Measurements from ENCODE around the gene BNIP5.

Gene BNIP5

DNA sequence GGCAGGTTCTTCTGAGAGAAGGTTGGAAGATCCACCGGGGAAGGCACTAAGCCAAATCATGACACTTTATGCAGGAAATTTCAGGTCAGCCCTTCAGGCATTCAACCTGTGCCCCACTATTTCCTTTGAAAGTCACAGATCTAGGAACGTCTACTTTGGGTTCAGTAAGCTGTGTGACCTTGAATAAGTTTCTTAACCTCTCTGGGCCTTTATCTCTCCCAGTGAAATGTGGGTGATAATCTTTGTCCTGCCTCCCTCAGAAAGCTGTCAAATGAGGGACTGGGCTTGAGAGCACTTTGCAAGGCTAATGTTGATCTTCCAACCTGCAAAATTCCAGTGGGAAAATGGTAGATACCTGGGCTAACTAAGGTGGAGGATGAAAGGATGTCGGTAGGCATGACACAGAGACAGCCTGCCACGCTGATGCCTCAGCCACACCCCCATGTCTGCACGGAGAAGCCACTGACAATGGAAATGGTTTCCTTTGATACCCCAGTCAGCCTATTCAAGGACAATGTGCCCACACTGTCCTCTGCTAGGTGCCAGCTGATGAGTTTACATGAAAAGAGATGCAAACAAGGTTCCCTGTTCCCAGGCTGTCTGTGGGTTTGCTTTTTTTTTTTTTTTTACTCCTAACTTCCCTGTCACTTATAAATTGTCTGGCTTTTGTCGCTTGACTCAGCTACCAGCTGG, 9.3 kb downstream of the BNIP5 start:
- intact Hi-C loops (cut with DNase I): no loop called here
- DNase-seq: peak in 2 of 10 donors; percentile 27 to 82

DNA sequence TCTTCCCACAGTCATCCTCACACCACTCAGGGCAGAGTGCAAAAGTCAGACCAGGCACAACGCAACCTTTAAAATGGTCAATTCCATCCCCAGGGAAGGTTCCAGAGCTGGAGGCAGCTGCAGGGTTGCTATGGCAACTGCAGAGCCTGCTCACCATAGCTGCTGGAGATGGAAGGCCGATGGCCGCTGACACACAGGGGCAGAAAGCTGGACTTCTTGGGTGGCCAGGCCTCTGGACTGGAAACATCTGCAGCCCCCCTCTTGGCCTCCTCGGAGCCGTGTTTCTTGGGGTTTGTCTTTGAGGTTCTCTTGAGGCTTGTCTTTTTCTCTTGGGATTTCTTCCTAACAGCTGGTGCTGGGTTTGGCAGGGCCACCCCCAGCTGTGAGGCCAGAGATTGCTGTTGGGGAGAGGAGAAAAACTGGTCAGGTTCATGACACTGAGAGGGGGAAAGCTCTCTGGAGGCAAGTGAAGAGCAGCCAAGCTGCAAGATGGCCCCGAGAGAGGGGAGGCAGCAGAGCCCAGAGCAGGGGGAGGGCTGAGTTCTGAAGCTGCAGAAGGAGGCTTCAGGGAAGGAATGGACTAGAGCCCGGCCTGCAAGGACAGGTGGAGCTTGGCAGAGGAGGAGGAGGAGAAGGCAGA, 10.2 kb downstream of the BNIP5 start:
- intact Hi-C loops (cut with DNase I): no loop called here
- peak in 8 of 10 donors; percentile 36 to 94 (median 53) for DNase-seq

DNA sequence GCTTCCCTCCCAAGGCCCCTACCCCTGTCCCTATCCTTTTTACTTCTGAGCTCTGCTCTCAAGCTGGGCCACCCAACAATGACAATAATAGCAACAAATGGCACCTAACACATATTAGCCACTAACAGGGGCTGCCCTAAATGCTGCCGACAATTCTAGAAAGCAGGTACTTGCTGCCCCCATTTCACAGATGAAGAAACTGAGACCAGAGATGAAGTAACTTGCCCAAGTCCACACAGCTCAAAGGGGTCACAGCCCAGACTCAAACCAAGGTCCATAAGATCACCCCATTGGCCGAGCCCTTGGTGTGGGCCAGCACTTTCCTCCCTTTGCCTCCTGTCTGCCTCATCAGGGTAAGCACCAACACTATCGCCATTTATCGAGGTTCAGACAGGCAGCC, 12.0 kb downstream of the BNIP5 start:
- intact Hi-C loops (cut with DNase I): no loop called here
- DNase-seq: peak in 1 of 10 donors; percentile 28

DNA sequence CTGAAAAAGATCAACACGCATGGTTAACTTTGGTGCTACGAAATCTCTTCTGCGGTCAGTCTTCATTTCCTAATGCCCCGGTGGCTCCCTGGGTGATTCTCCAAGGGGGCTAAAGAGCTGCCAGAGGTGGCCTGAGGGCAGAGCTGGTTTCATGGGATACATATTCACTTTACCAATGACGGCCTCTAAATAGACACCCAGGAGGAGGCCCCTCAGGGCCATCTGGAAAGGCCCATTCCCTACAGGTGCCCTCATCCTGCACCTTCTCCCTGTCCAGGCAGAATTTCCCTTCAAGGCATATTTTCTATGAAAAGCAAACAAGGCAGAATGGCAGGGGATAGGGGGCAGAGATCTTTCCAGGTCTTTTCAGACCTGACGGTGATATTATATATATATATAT, 12.5 kb downstream of the BNIP5 start:
- no peak for DNase-seq
- intact Hi-C loops (cut with DNase I): no loop called here

DNA sequence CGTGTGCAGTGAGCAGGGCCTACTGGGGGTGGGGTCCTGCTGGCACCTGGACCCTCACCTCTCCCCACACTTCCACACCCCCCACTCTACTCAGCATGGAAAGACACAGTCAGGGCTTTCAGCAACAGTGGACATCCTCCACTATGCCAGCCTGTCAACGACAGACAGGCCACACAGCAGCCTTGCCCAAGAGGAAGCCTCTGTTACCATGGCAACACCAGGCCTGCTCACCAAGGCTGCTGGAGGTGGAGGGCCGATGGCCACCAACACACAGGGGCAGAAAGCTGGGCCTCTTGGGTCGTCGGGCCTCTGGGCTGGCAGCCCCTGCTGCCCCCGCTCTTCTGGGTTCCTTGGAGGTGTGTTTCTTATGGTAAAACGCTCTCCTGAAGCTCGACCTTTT, 13.6 kb downstream of the BNIP5 start:
- intact Hi-C loops (cut with DNase I): no loop called here
- peak in 6 of 10 donors; percentile 48 to 93 (median 72) for DNase-seq

DNA sequence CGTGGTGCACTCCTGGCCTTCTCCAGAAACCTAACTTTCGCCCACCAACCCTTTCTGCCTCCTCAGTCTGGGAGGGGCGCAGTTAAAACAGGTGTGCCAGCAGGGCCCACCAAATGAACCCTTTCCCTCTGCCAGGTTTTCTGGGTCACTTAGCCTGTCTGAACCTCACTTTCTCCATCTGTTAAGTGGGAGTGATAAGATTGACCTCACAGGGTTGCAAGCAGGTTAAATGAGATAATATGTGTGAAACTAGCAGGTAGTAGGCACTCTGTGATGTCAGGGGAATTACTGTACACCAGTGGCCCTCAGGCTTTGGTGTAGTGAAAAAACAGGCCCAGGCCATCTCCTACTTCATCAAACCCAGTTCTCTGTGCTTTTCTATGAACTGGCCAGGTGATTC, 14.1 kb downstream of the BNIP5 start:
- intact Hi-C loops (cut with DNase I): no loop called here
- no peak for DNase-seq

DNA sequence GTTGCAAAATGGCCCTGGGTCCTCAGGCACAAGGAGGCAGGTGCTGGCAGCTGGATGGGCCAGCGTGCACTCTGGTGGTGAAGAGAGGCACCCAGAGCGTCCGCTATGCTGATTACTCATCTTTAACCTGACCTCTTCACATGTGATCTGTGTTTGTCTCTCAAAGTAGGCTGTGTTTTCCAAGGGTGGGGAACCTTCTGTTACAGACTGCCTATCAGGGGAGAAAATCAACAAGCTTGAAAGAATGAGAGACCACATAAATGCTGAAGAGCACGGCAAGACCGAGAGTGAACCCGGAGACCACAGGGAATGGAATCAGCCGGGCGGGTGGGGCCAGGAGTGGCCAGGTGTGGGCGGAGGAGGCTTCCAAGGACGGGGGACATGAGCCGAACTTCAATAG, 16.2 kb downstream of the BNIP5 start:
- DNase-seq: no peak
- intact Hi-C loops (cut with DNase I): no loop called here

DNA sequence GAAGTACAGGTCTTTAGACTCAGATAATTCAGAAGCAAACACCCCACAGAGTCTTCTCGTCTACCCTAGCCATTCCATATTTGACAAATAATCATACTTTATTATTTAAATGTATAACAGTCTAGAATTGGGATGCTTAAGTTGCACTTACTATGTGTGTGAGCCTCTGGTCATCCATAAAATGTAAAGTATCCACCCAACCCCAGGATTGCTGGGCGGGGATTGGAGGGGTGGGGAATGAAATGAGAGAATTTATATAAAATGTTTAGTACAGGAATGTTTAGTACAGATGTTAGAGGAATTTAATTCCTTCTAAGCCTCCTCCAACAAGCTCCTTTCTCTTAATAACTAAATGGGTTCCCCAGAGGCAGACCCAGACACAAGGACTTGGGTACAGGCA, 16.9 kb downstream of the BNIP5 start:
- intact Hi-C loops (cut with DNase I): no loop called here
- DNase-seq: no peak

DNA sequence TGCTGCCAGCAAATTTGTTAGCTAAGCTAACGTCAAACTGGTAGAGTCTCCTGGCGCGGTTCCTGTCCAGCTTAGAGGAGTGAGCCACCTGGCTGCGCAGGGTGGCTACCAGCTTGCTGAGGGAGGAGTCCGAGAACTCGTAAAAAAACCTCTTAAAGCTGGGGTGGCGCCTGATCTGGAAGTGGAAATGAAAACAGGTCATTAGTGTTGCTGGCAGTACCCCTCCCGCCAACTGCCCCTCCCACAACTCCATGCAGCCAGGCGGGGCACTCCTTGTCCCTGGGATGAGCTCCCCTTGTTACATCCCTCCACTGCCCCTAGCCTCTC, 17.3 kb downstream of the BNIP5 start:
- peak in 1 of 10 donors; percentile 47 for DNase-seq
- intact Hi-C loops (cut with DNase I): no loop called here

DNA sequence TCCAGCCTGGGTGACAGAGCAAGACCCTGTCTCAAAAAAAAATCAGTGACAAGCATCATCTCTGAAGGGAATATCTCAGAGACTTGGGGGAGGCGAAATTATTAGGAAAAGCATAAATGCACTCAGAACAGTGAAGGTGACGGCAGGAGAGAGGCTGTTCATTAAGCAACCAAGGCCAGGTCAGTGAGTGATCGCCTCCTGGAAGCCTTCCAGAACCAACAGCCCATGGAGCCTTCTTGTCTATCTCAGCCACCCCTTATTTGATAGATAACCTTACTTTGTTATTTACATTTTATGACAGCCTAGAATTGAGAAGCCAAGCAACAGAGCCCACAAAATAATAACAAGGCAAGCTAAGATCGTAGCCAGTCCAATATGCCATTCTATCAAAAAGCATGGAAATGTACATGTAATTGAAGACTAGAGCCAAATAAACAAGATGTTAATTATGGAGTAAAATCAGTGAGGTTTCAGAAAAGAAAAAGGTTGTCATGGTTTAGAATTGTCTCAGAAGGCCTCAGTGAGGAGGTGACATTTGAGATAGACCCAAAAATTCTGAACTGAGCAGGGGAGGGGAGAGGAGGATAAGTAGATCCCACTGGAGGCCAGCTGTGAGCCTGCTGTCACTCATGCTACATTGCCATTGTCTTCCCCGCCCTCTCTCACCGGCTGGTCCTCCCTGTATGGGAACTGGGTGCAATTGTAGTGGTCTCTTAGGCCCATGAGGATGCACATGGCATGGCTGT, 17.8 kb downstream of the BNIP5 start:
- intact Hi-C loops (cut with DNase I): no loop called here
- DNase-seq: no peak

DNA sequence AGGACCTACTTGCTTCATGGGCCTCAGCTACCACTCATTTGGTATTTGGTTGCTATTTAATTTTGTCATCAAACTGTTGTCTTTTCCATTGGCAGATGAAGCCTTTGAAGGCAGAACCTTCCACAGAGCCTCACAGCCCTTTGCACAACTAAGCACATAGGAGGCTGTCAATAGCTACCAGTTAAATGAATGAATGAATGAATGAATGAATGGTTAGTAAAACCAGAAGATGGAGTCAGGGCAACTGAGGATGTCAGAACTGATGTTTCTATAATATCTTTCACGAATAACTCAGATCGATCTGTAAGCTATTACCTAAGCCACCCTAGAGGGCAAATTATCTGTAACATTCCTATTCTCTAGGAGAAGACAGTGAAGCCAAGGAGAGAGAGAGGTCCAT, 19.1 kb downstream of the BNIP5 start:
- DNase-seq: no peak
- intact Hi-C loops (cut with DNase I): no loop called here

DNA sequence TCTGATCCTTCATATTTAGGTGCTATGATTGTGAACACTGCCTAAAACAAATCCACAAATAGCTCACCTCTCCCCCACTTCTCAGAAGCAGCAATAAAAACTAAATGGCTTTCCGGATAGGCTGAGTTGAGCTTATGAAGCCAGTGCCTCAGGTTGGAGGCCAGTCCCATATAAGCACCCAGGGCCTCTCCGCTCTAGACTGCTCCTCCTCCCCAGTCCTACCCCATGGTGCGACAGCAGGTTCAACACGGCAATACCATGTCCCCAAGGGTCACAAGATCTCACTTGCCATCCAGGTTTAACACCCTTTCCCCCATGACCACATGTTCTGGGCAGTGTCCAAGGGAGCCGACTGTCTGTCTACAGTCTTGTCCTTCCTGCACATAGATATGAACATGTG, 20.8 kb downstream of the BNIP5 start:
- DNase-seq: no peak

DNA sequence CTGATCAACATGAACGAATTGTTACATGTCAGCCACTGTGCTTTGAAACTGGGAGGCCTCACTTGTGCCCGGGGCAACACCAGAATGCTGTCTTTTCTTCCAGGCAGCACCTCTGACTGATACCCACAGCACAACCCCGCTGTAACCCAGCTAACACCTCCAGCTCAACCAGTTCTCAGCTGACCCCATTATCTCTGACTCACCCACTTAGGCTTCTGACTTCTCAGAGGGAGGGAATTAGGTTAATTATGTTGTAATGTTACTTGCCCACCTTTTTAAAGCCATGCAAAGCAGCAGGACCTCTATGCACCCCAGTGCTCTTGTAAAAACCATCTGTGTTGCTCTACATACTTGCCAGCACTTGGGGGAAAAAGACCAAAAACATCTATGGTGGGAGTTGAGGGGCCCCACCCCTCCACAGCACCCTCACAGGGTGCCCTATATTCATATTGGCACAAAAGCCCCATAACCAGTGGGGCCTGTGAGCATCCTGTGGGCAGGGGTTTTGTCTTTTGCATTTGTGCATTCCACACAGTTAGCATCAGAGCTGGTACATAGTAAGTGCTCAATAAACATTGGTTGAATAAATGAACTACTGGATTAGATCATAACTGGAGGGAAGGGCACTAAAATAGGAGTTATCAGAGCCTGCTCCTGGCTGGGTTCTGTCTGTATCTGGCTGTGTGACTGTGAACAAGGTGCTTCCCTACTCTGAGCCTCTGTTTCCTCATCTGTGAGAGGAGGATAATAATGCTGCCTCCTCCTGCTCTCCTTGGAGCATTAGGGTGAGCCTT, 22.3 kb downstream of the BNIP5 start:
- peak in 1 of 10 donors; percentile 27 for DNase-seq
- intact Hi-C loops (cut with DNase I): no loop called here

More for the DNA sequence above, 20.8 kb downstream of the BNIP5 start:
- intact Hi-C loops (cut with DNase I): no loop called here

DNA sequence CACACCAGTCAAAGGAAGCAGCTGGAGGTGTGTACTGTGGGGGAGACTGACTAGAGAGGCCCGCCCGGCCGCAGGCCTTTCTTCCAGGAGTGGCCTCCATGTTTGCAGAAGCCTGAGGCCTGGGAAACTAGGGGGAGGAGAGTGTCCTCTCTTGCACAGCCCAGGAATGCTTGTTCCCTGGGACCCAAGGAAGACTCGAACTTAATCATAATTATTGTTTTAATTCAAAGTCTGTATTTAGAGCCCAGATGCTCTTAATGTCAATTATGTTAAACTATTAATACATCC, 23.1 kb downstream of the BNIP5 start:
- peak in 1 of 10 donors; percentile 49 for DNase-seq
- intact Hi-C loops (cut with DNase I): no loop called here

DNA sequence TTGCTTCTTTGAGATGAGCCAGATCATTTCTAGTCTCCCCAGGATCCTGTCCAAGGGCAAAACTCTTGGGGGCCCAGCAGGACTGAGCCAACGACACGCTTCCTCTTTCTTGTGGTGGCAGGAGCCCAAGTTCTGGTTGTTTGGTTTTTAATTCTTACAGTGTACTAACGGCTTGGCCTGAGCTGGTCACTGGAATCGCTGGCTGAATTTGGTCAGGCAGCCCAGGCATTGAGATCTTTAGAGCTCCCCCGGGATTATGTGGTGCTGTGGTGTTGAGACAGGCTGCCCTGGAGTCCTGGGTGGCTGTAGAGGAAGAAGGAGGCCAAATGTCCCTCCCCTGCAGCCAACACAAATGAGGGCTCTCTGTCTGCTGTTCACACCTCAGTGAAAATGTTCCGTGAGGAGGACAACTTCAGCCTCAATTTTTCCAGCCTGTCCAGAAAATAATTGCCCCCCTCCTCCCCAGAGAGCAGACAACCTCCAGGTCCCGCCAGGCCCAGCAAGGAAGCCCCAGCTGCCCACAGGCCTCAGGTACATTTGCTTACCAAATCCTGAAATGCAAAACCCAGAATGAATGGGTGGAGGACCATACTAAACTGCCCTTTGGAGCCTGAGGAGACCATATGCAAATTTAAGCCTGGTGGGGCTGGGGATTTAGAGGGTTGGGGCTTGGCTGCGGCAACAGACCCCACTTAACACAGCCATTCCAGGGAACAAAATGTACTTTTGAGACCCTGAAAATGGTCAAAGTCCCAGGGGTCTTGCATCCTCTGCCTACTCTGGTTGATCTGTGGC, 23.6 kb downstream of the BNIP5 start:
- intact Hi-C loops (cut with DNase I): no loop called here
- DNase-seq: peak in 1 of 10 donors; percentile 53

DNA sequence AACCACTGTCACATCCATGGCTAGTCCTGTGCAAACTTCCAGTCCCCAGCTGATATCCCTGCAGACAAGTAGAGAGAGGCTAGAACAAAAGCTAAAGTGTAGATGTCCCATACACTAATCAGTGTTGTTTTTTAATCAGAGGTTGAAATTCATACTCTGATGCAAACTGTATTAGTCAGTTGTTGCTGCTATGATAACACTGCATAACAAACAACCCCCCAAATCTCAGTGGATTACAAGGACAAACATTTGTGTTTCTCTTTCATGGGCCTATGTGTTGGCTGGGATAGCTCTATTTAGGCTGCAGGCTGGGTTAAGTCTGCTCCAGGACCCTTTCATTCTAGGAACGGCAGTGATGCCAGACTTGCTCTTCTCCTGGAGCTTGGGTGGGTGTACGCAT, 26.8 kb downstream of the BNIP5 start:
- intact Hi-C loops (cut with DNase I): no loop called here
- no peak for DNase-seq

DNA sequence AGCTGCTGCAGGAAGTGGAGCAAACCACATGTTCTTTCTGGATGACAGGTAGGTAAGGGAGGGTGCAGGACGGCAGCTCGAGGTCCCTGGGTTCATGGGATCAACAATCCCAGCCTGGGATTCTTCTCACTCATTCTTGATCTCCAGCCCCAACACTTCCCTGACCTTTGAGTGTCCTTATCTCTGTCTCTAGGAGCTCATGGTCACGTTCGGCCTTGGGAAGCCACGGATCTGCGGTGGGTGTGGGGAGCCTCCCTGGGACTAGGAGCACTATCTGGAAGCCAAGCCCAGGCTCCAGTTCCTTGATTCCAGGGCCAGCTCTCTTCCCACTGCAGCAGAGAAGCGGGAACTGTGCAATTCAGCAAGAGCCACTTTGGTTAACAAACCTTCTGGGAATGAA, 27.5 kb downstream of the BNIP5 start:
- intact Hi-C loops (cut with DNase I): no loop called here
- no peak for DNase-seq

DNA sequence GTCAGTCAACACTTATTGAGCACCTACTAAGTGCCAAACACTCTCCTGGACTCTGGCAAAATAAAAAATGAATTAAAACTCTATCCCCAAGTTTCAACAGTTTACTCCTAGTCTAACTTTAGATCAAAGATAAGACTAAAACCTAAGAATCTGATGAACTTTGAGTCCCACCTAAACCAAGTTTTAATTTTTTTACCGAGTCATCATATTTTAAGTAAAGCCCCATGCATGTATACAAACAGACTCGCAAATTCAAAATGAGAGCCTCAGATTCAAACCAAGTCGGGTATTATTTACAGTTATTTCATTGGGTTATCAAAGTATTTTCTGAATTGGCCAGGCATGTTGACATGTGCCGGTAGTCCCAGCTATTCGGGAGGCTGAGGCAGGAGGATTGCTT, 28.2 kb downstream of the BNIP5 start:
- DNase-seq: no peak
- intact Hi-C loops (cut with DNase I): no loop called here

DNA sequence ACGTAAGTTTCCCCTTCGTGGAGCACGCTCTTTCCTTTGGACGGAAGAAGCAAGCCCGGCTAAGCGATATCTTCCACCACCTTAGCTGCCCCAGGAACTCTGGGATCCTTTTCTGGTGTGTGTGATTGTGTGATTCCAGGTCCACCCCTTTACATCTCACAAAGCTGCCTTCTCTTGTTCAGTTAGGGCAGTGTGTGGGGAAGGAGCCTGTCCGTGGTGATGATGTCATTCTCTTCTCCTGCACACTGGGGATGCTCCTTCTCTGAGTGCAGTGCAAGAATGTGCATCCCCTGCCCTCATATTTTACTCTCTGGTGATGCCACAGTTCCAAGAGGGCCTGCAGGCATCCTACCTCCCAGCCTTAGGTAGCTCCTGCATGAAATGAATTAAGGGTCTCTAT, 30.3 kb downstream of the BNIP5 start:
- intact Hi-C loops (cut with DNase I): no loop called here
- no peak for DNase-seq

DNA sequence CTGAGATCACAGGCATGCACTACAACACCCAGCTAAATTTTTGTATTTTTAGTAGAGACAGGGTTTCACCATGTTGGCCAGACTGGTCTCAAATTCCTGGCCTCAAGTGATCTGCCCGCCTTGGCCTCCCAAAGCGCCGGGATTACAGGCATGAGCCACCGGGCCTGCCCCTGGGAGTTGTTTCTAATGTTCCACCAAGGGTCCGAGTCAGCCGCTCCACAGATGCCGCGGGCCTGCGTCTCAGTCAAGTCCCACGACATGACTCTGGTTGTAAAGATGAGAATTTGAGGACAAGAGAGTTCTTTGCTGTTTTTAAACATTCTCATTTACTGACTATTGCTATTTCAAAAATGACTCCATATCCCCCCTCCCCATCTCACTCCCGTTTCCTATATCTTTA, 30.8 kb downstream of the BNIP5 start:
- intact Hi-C loops (cut with DNase I): no loop called here
- DNase-seq: no peak
